Mesendoderm (in vitro differentiated cells): ENCODE data around the gene ZNF669.
A peak's percentile ranks its signal among the peaks of the same experiment; 100 is the strongest.

Source experiments
- DNase-seq: peaks from one replicate; pipeline ENCODE4 v3.0.0; 2013
- H2AK5ac ChIP-seq: 2 replicates; pipeline ENCODE4 v1.6.1; 2013; ENCODE audit warnings: low read length, inconsistent platforms
- H2BK120ac ChIP-seq: 2 replicates; pipeline ENCODE4 v1.6.1; 2013; ENCODE audit warnings: low read depth, mild to moderate bottlenecking, low read length, moderate library complexity, mixed read lengths
- H2BK15ac ChIP-seq: replicated peaks from 2 replicates; pipeline ENCODE4 v1.6.1; 2013; ENCODE audit warnings: low read depth, mild to moderate bottlenecking, moderate library complexity
- H2BK5ac ChIP-seq: 2 replicates; pipeline ENCODE4 v1.6.1; 2013; ENCODE audit warnings: low read length, inconsistent platforms
- H3K18ac ChIP-seq: 2 replicates; pipeline ENCODE4 v1.6.1; 2013; ENCODE audit warnings: mild to moderate bottlenecking, low read length, mixed read lengths
- H3K23ac ChIP-seq: one replicate; pipeline ENCODE4 v1.6.1; 2013; ENCODE audit warnings: low read length
- H3K27ac ChIP-seq: 2 replicates; pipeline ENCODE4 v1.5.1; 2013; ENCODE audit warnings: low read depth, mild to moderate bottlenecking, inconsistent platforms, low read length, moderate library complexity
- H3K27me3 ChIP-seq: 2 replicates; pipeline ENCODE4 v1.6.1; 2013; ENCODE audit warnings: low read length, control low read depth, mild to moderate bottlenecking, inconsistent platforms; ENCODE audit not compliant: insufficient read depth, poor library complexity
- H3K36me3 ChIP-seq: 2 replicates; pipeline ENCODE4 v1.6.1; 2013; ENCODE audit warnings: low read length, inconsistent platforms; ENCODE audit not compliant: control insufficient read depth, insufficient read depth
- H3K4ac ChIP-seq: one replicate; pipeline ENCODE4 v1.6.1; 2013; ENCODE audit warnings: low read depth, mild to moderate bottlenecking, low read length, moderate library complexity
- H3K4me1 ChIP-seq: 2 replicates; pipeline ENCODE4 v1.6.1; 2013; ENCODE audit warnings: low read depth, low read length, inconsistent platforms; ENCODE audit not compliant: control insufficient read depth
- H3K4me2 ChIP-seq: 2 replicates; pipeline ENCODE4 v1.6.1; 2013; ENCODE audit warnings: low read length
- H3K4me3 ChIP-seq: 2 replicates; pipeline ENCODE4 v1.5.1; 2013; ENCODE audit warnings: mild to moderate bottlenecking, low read length
- H3K56ac ChIP-seq: one replicate; pipeline ENCODE4 v1.6.1; 2013; ENCODE audit warnings: low read length
- H3K79me1 ChIP-seq: 2 replicates; pipeline ENCODE4 v1.6.1; 2013; ENCODE audit warnings: low read length, inconsistent platforms
- H3K79me2 ChIP-seq: 2 replicates; pipeline ENCODE4 v1.6.1; 2013; ENCODE audit warnings: mild to moderate bottlenecking, low read length; ENCODE audit not compliant: control insufficient read depth, insufficient read depth
- H3K9ac ChIP-seq: 2 replicates; pipeline ENCODE4 v1.6.1; 2013; ENCODE audit warnings: low read length, inconsistent platforms
- H4K5ac ChIP-seq: one replicate; pipeline ENCODE4 v1.6.1; 2013; ENCODE audit warnings: low read length
- H4K8ac ChIP-seq: one replicate; pipeline ENCODE4 v1.6.1; 2013; ENCODE audit warnings: low read depth, mild to moderate bottlenecking, control low read depth, low read length, moderate library complexity
- WGBS: extraction: QIAGEN DNeasy Blood & Tissue Kit; methylation state at CpG from one replicate; pipeline ENCODE4 v1.1.7; 2013; ENCODE audit warnings: low lambda C conversion rate, missing lambda C conversion rate; ENCODE audit not compliant: insufficient coverage; ENCODE audit errors: extremely low coverage; 5-methylcytosine and 5-hydroxymethylcytosine counted together

The ZNF669 gene

DNA sequence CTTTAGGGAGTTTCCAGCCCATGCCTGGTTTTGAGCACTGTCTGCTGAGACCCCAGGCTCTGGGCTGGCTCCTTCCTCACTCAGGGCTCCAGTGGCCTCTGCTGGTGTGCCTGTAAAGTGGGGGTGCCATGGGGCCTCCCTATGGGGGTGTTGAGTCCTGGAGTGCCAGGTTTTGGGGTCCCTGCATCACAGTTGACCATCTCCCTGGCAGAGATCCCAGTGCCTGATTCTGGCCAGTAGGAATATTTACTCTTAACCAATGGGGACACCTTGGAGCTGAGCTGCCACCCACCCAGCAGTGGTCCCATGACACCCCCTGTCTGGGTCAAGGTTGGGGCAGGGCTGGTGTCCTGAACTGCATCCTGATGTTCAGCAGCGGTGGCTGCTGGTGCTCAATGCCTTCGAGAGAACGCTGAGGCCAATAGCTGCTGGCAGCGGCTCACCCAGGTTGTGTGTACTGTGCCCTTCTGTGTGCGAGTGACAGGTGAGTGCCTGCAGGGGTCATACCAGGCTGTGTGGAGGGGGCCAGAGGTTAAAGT lies 9.6 kb upstream of the ZNF669 start:
- Histone ChIP-seq H3K9ac (no peak overlapping the region), H3K4me3 (no peak overlapping the region), H3K36me3 (no peaks in the 10 kb centered on the region), H2BK15ac (no peak overlapping the region), H2AK5ac (no peak overlapping the region), H3K4ac (no peak overlapping the region), H3K27me3 (peaks cover 5% of the 10 kb centered on the region), H4K8ac (no peak overlapping the region), H3K27ac (no peak overlapping the region), H3K56ac (no peak overlapping the region), H2BK5ac (no peak overlapping the region), H3K23ac (no peak overlapping the region), H3K18ac (no peak overlapping the region), H3K79me2 (no peaks in the 10 kb centered on the region), H3K79me1 (no peaks in the 10 kb centered on the region), H3K4me1 (no peaks in the 10 kb centered on the region), H3K4me2 (no peak overlapping the region), H4K5ac (no peak overlapping the region), H2BK120ac (no peak overlapping the region)
- WGBS: no CpG with 5 or more reads among the region's 5 CpGs
- DNase-seq: no peak

DNA sequence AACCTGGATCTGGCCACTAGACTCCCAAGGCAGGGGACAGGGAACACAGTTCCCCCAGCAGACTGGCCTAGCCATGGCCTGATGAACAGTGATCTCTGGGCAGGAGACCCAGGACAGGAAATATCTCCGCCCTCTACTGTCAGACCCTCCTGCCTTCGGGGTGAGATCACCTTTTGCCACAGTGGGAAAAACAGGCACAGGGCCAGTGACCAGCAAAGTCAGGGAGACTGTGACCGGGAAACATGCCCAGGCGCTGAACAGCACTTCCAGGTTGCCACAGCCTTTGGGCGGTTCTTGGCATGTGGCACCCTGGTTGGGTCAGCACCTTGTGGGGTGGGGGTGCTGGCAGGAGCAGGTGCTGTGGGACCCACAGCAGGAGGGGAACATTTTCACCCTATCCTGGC lies 8.9 kb upstream of the ZNF669 start:
- H4K8ac ChIP-seq: no peak overlapping the region
- H3K9ac ChIP-seq: no peak overlapping the region
- H4K5ac ChIP-seq: no peak overlapping the region
- H3K79me1 ChIP-seq: no peaks in the 10 kb centered on the region
- H3K4me1 ChIP-seq: no peaks in the 10 kb centered on the region
- H3K36me3 ChIP-seq: no peaks in the 10 kb centered on the region
- H2AK5ac ChIP-seq: no peak overlapping the region
- H2BK5ac ChIP-seq: no peak overlapping the region
- no peak overlapping the region for H3K4me3 ChIP-seq
- no peak overlapping the region for H2BK120ac ChIP-seq
- no CpG with 5 or more reads among the region's 5 CpGs for WGBS
- no peak overlapping the region for H3K4me2 ChIP-seq
- no peak overlapping the region for H2BK15ac ChIP-seq
- H3K27me3 ChIP-seq: peaks cover 5% of the 10 kb centered on the region
- no peak overlapping the region for H3K56ac ChIP-seq
- DNase-seq: peak; percentile 48
- H3K23ac ChIP-seq: no peak overlapping the region
- H3K79me2 ChIP-seq: no peaks in the 10 kb centered on the region
- H3K18ac ChIP-seq: no peak overlapping the region
- H3K27ac ChIP-seq: no peak overlapping the region
- no peak overlapping the region for H3K4ac ChIP-seq

DNA sequence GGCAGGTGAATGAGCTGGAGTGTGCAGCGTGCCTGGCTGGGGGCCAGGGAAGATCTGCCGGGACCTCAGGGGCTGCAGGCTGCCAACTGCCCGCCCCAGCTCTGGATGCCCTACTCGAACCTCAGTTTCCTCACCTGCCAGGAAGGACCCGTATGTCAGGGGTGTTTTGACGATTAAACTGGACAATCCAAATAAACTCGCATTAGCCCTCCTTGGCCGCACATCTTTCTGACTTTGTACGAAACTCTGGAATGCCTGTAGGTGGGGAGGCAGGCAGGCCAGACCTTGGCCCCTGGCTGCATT lies 8.3 kb upstream of the ZNF669 start:
- Histone ChIP-seq H3K36me3 (no peaks in the 10 kb centered on the region), H3K4me3 (no peak overlapping the region), H3K4me1 (no peaks in the 10 kb centered on the region), H2BK15ac (no peak overlapping the region), H3K79me2 (no peaks in the 10 kb centered on the region), H3K9ac (no peak overlapping the region), H3K27me3 (peaks cover 5% of the 10 kb centered on the region), H2BK5ac (no peak overlapping the region), H3K79me1 (no peaks in the 10 kb centered on the region), H3K56ac (no peak overlapping the region), H3K27ac (no peak overlapping the region), H3K4ac (no peak overlapping the region), H3K23ac (no peak overlapping the region), H4K8ac (no peak overlapping the region), H2AK5ac (no peak overlapping the region), H3K18ac (no peak overlapping the region), H2BK120ac (no peak overlapping the region), H3K4me2 (peak overlapping the region; percentile 33), H4K5ac (no peak overlapping the region)
- DNase-seq: no peak
- no CpG with 5 or more reads among the region's 9 CpGs for WGBS

DNA sequence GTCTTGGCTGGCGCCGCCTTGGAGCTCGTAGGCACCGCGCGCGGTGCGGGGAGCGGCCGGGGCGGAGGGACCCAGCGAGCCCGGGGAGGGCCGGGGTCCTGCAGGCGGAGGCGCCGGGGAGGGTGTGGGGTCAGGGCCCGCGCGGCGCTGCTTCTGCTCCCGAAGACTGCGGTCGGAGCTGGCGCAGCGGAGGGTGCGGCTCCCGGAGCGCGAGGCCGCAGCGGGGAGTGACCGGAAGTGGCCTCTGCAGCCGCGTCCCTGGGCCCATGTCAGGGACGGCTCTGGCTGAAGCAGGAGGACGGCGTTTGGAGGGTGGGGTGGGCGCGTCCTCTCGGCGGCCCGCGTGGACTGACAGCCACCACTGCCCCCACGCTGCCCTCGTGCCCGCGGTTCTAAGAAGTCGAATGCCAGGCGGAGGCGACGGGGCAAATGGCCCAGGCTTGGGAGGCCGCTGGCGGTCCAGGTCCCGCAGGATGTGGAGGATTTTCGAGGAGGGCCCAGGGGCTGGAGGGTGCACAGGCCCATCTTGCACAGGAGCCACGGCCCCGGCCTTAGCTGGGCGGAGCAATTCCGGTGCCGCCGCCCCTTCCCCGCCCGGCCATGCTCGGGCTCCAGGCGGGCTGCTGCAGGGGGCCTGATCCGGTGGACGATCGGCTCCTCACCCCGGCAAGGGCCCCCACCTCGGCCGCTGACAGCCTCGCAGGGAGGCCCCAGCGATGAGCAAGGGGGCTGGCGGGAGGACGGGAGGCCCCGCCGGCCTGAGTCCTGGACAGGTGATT lies 7.7 kb upstream of the ZNF669 start:
- no peak overlapping the region for H3K27ac ChIP-seq
- H3K79me1 ChIP-seq: no peaks in the 10 kb centered on the region
- H3K23ac ChIP-seq: no peak overlapping the region
- H3K56ac ChIP-seq: peak overlapping the region; percentile 87
- no peak overlapping the region for H4K5ac ChIP-seq
- peak; percentile 37 for DNase-seq
- H2AK5ac ChIP-seq: no peak overlapping the region
- WGBS: no CpG with 5 or more reads among the region's 78 CpGs
- H3K79me2 ChIP-seq: no peaks in the 10 kb centered on the region
- no peak overlapping the region for H2BK120ac ChIP-seq
- H3K27me3 ChIP-seq: peaks cover 5% of the 10 kb centered on the region
- H3K18ac ChIP-seq: no peak overlapping the region
- H4K8ac ChIP-seq: no peak overlapping the region
- H3K4ac ChIP-seq: peak overlapping the region; percentile 38
- H3K36me3 ChIP-seq: no peaks in the 10 kb centered on the region
- H2BK5ac ChIP-seq: no peak overlapping the region
- peak overlapping the region; percentile 89 for H3K4me2 ChIP-seq
- peak overlapping the region; percentile 50 for H3K9ac ChIP-seq
- H3K4me3 ChIP-seq: peak overlapping the region; percentile 18
- no peaks in the 10 kb centered on the region for H3K4me1 ChIP-seq
- no peak overlapping the region for H2BK15ac ChIP-seq

DNA sequence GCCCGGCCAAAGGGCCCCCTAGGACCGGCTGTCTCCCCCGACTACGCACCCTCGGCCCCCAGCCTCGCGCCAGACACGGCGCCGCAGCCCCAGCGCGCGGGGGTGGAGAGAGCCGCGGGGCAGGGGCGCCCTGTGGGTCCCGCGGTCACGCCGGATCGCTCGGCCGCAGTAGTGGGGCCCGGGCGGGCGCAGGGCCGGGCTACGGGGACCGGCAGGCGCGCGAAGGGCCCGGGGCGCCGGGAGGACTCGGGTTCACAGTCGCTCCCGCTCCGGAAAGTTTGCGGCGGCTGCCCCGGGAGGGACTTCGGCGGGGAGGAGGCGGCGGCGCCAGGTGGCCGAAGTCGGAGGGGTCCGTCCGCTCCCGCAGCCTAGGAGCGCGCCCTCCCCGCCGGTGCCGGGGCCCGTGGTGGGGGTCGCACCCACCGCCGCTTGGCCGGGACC lies 7.1 kb upstream of the ZNF669 start:
- peak overlapping the region; percentile 17 for H3K18ac ChIP-seq
- peak overlapping the region; percentile 89 for H3K4me2 ChIP-seq
- peaks cover 5% of the 10 kb centered on the region for H3K27me3 ChIP-seq
- no peaks in the 10 kb centered on the region for H3K79me1 ChIP-seq
- H3K4me1 ChIP-seq: no peaks in the 10 kb centered on the region
- H2BK5ac ChIP-seq: no peak overlapping the region
- WGBS: no CpG with 5 or more reads among the region's 62 CpGs
- no peak overlapping the region for H2BK120ac ChIP-seq
- H4K5ac ChIP-seq: no peak overlapping the region
- H3K79me2 ChIP-seq: no peaks in the 10 kb centered on the region
- H3K56ac ChIP-seq: peak overlapping the region; percentile 87
- H4K8ac ChIP-seq: no peak overlapping the region
- H3K36me3 ChIP-seq: no peaks in the 10 kb centered on the region
- H2AK5ac ChIP-seq: no peak overlapping the region
- H3K4me3 ChIP-seq: peak overlapping the region; percentile 18
- peak overlapping the region; percentile 50 for H3K23ac ChIP-seq
- no peak overlapping the region for H2BK15ac ChIP-seq
- DNase-seq: no peak
- H3K27ac ChIP-seq: no peak overlapping the region
- H3K4ac ChIP-seq: peak overlapping the region; percentile 38
- H3K9ac ChIP-seq: peak overlapping the region; percentile 50
